Mesenteric fat pad (tissue), 1 donor: Measurements from ENCODE around the gene OXSM. TPM values are rescaled to one million over a fixed set of nuclear protein-coding genes. Genes with fewer than 3 reads are reported as not detected.

Experiments used
- total RNA-seq: library from RNA; stranded (reverse); fragmentation: NEBNext Ultra II Directional; extraction: Animal tissue kit (Norgen Biotek cat#: 25700); gene quantifications from one replicate; pipeline ENCODE4 v1.2.1, GENCODE V29; 2021
- donor health status: DM: yes; HTN: yes; CAD: no.

The OXSM gene
- total RNA-seq, 1 donor from 2014 or later, result 7.8 TPM

Other genes with a start within 250 kb of the OXSM start
- gene TOP2B, start 125.2 kb upstream of the OXSM start, total RNA-seq, result 72.0 TPM
- 35.2 TPM for gene NGLY1, start 6.6 kb upstream of the OXSM start, total RNA-seq